OCI-LY1 (cell line): Measurements from ENCODE around the gene TK2.

Source experiments
- CTCF ChIP-seq: fragments of 200-600 bp; sonication (generic), shearing (Covaris generic); IDR thresholded peaks from 2 replicates; pipeline ENCODE4 v1.5.1; 2017; ENCODE audit warnings: mild to moderate bottlenecking, antibody characterized with exemption, low read length, moderate library complexity, mixed read lengths
- EZH2 ChIP-seq: fragments of 200-600 bp; sonication (generic), shearing (Covaris generic); IDR thresholded peaks from 2 replicates; pipeline ENCODE4 v1.8.0; 2017; ENCODE audit warnings: borderline replicate concordance, mixed run types, mild to moderate bottlenecking, antibody characterized with exemption, low read length, moderate library complexity, mixed read lengths

DNA sequence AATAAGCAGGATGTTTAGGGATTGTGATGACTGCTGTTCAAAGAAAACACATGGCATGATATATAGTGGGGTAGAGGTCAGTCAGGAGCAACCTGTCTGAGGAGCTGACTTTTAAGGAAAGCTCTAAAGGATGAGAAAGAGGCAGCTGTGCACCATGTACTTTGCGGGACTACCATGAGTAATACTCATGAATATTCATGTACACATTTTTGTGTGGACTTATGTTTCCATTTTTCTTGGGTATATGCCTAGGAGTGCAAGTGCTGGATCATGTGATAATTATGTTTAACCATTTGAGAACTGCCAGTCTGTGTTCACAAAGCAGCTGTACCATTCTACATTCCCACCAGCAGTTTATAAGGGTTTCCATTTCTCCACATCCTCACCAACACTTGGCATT, 87.0 kb downstream of the TK2 start:
- TF ChIP-seq EZH2 (no peak), CTCF (no peak)
